GM12891 (cell line): ENCODE results near the gene THSD7B.

Experiments
- DNase-seq: peaks from one replicate; pipeline ENCODE4 v3.0.0; 2011; ENCODE audit warnings: low spot score; ENCODE audit not compliant: insufficient read length
- FAIRE-seq: peaks from 2 replicates; lab custom pipeline; 2011; peaks lifted over from hg19 to GRCh38; lab: Jason Lieb, UNC
- PAX5 ChIP-seq: IDR thresholded peaks from 2 replicates; pipeline ENCODE4 v1.6.1; 2011; ENCODE audit warnings: low read length, moderate library complexity, mild to moderate bottlenecking; ENCODE audit not compliant: insufficient read depth, severe bottlenecking
- POLR2A ChIP-seq: IDR thresholded peaks from 2 replicates; pipeline ENCODE4 v1.6.1; 2011; ENCODE audit warnings: low read depth, low read length, control low read depth
- POLR2AphosphoS5 ChIP-seq: IDR thresholded peaks from 2 replicates; pipeline ENCODE4 v1.6.1; 2011; ENCODE audit warnings: low read depth, low read length, control low read depth
- POU2F2 ChIP-seq: IDR thresholded peaks from 2 replicates; pipeline ENCODE4 v1.6.1; 2011; ENCODE audit warnings: low read depth, mild to moderate bottlenecking, control low read depth, low read length, moderate library complexity
- SPI1 ChIP-seq: IDR thresholded peaks from 2 replicates; pipeline ENCODE4 v1.6.1; 2011; ENCODE audit warnings: low read depth, low read length, control low read depth
- TAF1 ChIP-seq: IDR thresholded peaks from 2 replicates; pipeline ENCODE4 v1.6.1; 2011; ENCODE audit warnings: low read depth, low read length, control low read depth

THSD7B gene

DNA sequence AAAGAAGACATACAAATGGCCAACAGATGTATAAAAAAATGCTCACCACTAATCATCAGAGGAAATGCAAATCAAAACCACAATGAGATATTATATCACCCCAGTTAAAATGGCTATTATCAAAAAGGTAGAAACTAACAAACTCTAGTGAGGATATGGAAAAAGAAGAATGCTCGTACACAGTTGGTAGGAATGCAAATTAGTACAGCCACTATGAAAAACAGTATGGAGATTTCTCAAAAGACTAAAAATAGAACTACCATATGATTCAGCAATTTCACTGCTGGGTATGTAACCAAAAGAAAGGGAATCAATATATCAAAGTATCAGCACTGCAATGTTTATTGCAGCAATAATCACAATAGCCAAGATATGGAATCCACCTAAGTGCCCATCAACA lies 679.6 kb downstream of the THSD7B start:
- DNase-seq: no peak
- FAIRE-seq: no peak
- TF ChIP-seq POU2F2 (no peak), POLR2AphosphoS5 (no peak), SPI1 (no peak), PAX5 (no peak), POLR2A (no peak), TAF1 (no peak)

GRCh38 chr2:137449454-137449853 lies 684.1 kb downstream of the THSD7B start:
- no peak for TF ChIP-seq POLR2A
- TF ChIP-seq TAF1: no peak
- no peak for TF ChIP-seq POU2F2
- TF ChIP-seq POLR2AphosphoS5: no peak
- no peak for TF ChIP-seq PAX5
- no peak for TF ChIP-seq SPI1
- DNase-seq: no peak
- FAIRE-seq: no peak

DNA sequence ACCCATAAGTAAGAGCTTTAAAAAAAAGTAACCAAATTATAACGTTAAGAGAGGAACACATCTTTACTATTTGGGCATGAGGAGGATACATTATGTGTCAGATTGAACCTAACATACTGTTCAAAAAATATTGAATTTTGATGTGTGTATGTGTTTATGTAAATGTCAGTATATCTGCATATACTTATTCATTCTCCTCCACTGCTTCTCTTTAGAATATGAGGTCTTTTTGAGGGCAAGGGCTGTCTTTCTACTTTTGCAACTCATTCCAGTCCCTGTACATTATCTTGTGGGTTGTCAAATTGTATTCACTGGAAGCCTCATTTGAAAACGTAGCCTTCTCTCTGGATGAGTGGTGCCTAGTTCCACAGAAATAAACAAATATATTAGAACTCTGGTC lies 689.5 kb downstream of the THSD7B start:
- FAIRE-seq: no peak

GRCh38 chr2:137467246-137467862 lies 702.0 kb downstream of the THSD7B start:
- DNase-seq (no peak), FAIRE-seq (peak; percentile 71)
- TF ChIP-seq POU2F2: no peak
- no peak for TF ChIP-seq TAF1
- no peak for TF ChIP-seq POLR2AphosphoS5
- TF ChIP-seq PAX5: no peak
- TF ChIP-seq POLR2A: no peak
- no peak for TF ChIP-seq SPI1

More for the DNA sequence above, 689.5 kb downstream of the THSD7B start:
- no peak for TF ChIP-seq SPI1
- no peak for TF ChIP-seq PAX5
- no peak for DNase-seq

GRCh38 chr2:137493261-137493660 lies 727.9 kb downstream of the THSD7B start:
- TF ChIP-seq SPI1: no peak
- no peak for TF ChIP-seq POLR2A
- TF ChIP-seq POLR2AphosphoS5: no peak
- TF ChIP-seq TAF1: no peak
- TF ChIP-seq PAX5: no peak
- no peak for TF ChIP-seq POU2F2
- FAIRE-seq: no peak
- DNase-seq: no peak

DNA sequence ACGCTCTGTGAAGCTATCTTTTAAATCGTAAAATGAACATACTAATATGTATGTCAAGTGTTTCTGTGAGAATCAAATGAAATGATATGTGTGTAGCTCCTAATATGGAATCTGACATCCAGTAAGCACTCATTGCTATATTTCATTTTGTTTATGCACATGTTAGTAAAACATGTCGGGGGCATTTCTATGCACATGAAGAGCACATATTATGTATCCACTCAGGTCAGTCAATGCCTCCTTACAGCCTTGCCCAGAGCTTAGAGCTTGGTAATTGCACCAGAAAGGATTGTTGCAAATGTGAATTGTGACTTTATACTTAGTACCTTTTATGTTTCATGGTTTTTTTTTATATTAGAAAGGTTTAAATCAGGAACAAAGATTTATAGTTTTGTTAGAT lies 735.3 kb downstream of the THSD7B start:
- no peak for FAIRE-seq
- no peak for DNase-seq
- TF ChIP-seq POLR2A (no peak), TAF1 (no peak)

DNA sequence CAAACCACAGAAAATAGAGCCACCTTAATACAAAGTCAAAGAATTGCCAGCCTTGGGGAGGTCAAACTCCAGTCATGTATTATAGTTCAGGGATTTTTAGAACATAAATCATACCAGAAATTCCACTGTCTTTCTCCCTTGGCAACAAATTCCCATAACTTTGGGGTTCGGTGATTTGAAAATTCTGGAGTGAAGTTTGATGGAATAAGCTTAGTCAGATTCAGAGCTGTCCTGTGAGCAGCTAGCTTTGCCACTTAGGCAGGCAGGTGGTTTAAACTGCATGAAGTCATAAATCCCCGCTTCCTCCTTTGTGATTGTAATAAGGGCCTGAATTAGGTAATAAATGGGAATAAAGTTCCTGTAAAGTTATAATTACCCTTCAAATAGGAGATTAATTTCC lies 741.9 kb downstream of the THSD7B start:
- FAIRE-seq (no peak), DNase-seq (no peak)
- TF ChIP-seq PAX5 (no peak), TAF1 (no peak), POLR2AphosphoS5 (no peak), POLR2A (no peak), SPI1 (no peak), POU2F2 (no peak)

DNA sequence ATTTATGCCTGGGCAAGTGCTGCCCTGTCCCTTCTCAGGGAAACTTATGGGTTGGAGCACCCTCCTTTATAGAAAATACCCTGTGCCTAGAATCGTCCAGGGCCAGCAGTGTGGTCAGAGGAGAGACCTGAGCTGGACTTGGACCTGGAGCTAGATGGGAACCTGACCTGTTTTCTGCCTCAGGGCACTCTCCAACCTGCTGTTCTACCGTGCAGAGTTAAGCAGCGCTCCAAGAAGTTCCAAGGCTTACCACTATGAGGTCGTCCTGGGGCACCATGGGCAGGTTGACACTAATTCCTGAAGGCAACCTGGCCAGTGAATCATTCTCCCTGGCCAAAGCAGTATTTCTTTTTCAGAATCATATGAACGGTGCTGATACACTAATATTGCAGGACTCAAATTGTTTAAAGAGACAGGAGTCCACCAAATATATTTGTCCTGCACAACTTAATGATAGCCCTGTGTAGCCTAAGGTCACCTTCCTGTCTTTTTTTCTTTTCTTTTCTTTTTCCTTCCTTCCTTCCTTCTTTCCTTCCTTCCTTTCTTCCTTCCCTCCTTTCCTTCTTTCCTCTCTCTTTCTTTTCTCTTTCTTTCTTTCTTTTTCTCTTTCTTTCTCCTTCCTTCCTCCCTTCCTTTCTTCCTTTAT lies 743.5 kb downstream of the THSD7B start:
- DNase-seq (no peak), FAIRE-seq (no peak)
- TF ChIP-seq POU2F2 (no peak), TAF1 (no peak), POLR2A (no peak), SPI1 (no peak), POLR2AphosphoS5 (no peak), PAX5 (no peak)

DNA sequence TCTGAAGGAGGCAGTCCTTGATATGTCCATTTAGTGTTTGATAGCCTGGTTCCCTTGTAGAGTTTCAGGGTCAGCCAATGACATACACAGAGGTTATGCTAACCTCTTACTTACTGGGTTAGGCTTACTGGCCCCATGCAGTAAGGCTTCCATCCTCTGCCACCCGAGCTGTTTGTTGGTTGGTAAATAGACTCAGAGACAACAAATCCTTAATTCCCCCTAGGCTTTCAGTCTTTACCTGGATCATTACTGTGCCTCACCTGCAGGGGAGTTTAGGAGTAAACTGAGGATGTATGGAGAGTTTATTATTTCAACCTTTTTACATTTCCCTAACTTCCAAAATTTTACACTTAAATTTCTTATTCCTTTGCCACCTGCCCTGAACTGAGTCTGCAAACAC lies 746.2 kb downstream of the THSD7B start:
- DNase-seq: no peak
- FAIRE-seq: no peak
- no peak for TF ChIP-seq PAX5
- TF ChIP-seq POU2F2: no peak
- TF ChIP-seq POLR2A: no peak
- no peak for TF ChIP-seq TAF1
- no peak for TF ChIP-seq SPI1
- no peak for TF ChIP-seq POLR2AphosphoS5
